Measurements from ENCODE around the gene PCNT. TPM values are rescaled to one million over a fixed set of nuclear protein-coding genes. Genes with fewer than 3 reads are reported as not detected.

The PCNT gene
- total and polyA plus RNA-seq, 2 of the 8 experiments (the other 6 are each of a cell fraction or from before 2014, with no cell fraction given), result 9.9 to 45.1 TPM

DNA sequence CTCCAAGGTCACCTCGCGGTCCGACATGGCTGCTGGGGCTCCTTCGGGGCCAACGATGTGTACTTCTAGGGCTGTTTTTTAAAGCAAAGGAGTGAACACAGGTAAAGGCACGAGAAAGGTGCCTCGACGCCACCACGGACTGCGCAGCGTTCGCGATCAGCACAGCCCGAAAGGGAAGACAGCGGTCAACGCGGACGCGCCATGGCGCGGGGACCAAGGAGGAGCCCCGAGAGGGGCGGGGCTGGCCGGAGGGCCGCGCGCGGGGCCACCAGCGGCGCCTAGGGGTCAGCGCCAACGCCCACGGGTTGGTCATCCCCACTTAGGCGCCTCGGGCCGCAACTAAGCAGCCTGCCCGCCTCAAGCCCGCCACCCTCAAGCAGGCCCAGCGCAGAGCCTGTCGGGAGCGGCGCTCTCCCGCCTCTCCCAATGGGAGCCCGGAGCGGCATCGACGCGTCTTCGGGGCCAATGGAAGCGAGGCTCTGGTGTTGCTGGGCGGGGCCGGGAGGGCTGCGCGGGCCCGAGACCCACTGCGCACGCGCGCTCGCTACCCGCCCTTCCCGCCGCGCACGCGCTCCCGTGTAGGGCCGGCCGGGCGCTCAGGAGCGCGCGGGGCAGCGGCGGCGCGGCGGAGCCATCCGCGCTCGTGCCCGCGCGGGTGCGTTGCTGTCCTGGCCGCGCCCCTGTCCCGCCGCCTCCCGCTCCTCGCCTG, 134.5 kb downstream of the PCNT start, which contains the start of gene DIP2A:
DIP2A (plus strand) TSS at position 577 of the 709 bp plus-strand sequence. CDS start 241 bp downstream, outside the sequence.
- peaks cover 1 to 6% of the 10 kb centered on the region in 2 experiments for H4K20me1 ChIP-seq (replicated peaks in 1 of 2; ENCODE audit: control insufficient read depth in 1 of 2, insufficient read depth in 2 of 2, low read length in 2 of 2)
- ChIA-PET CTCF (ENCODE audit: partially characterized antibody) (interaction anchor here (0.9 to 1.6 kb wide), 3 partner anchors 22 to 84 kb away, joined by 3 read pairs; no protein-coding TSS in a partner anchor), POLR2A (ENCODE audit: partially characterized antibody) (interaction anchor here (0.8 to 1.6 kb wide), 7 partner anchors 10 to 229 kb away, joined by 3 to 6 read pairs (median 3); no protein-coding TSS in a partner anchor)
- peak within 1 kb of the TSS; percentile 89 to 93 (median 90) for H3K4me3 ChIP-seq (ENCODE audit: extremely low read depth in 1 of 4, insufficient read depth in 2 of 4, low read depth in 3 of 4, low read length in 4 of 4)
- peaks cover 12% of the 10 kb centered on the region; the same call in 1 of the 2 replicates for H3K79me1 ChIP-seq (ENCODE audit: low read depth, low read length)
- peak within 1 kb of the TSS; percentile 89 for H2AK5ac ChIP-seq (ENCODE audit: low read depth, low read length)
- peak within 1 kb of the TSS; percentile 85 for H3K14ac ChIP-seq (ENCODE audit: insufficient read length)
- H3K36me3 ChIP-seq (ENCODE audit: control insufficient read depth in 2 of 4, insufficient read depth in 4 of 4, low read length in 3 of 4), result peaks cover 0 to 6% (median 3%) of the 10 kb centered on the region in 4 experiments; a peak in 3 of 8 replicates
- peak within 1 kb of the TSS; percentile 86 for H3K27ac ChIP-seq (ENCODE audit: low read depth, low read length)
- peak within 1 kb of the TSS; percentile 68 for H2BK12ac ChIP-seq (ENCODE audit: low read depth, low read length)
- DNase-seq (ENCODE audit: low read depth in 1 of 2, low spot score in 2 of 2) (peak; percentile 91 to 94), FAIRE-seq (no peak)
- H2BK120ac ChIP-seq (replicated peaks; ENCODE audit: low read depth, low read length), result peak within 1 kb of the TSS; percentile 24
- no peaks in the 10 kb centered on the region for H3K27me3 ChIP-seq (replicated peaks in 1 of 4; ENCODE audit: control insufficient read depth in 3 of 4, extremely low read depth in 1 of 4, insufficient read depth in 3 of 4, low read length in 3 of 4)
- H3K23me2 ChIP-seq (ENCODE audit: low read depth, low read length), result peaks cover 8% of the 10 kb centered on the region
- peak within 1 kb of the TSS; percentile 97 for H3K4ac ChIP-seq (replicated peaks; ENCODE audit: insufficient read length, low read depth, low read length)
- peak within 1 kb of the TSS; percentile 95 for H3K56ac ChIP-seq (replicated peaks; ENCODE audit: insufficient read length, low read depth, low read length)
- peak within 1 kb of the TSS; percentile 97 to 100 for H3K4me2 ChIP-seq (ENCODE audit: insufficient read depth in 1 of 2, low read depth in 2 of 2, low read length in 2 of 2)
- peak within 1 kb of the TSS; percentile 91 for H4K5ac ChIP-seq (ENCODE audit: insufficient read length, low read depth, low read length)
- no peak within 1 kb of the TSS; the same call in 1 of the 2 replicates for H2BK20ac ChIP-seq (ENCODE audit: low read length)
- H2BK5ac ChIP-seq (ENCODE audit: low read depth, low read length), result peak within 1 kb of the TSS; percentile 95
- peak within 1 kb of the TSS; percentile 71; the same call in 1 of the 2 replicates for H2AFZ ChIP-seq (ENCODE audit: low read length)
- WGBS, 2 experiments (ENCODE audit: extremely low coverage in 1 of 2, insufficient coverage in 1 of 2, insufficient read length in 1 of 2, insufficient replicate concordance in 2 of 2, low coverage in 1 of 2, low lambda C conversion rate in 2 of 2, missing lambda C conversion rate in 1 of 2), result 0% methylated on average over 9 of the region's 91 CpGs; no CpG with 5 or more reads in 1 of the 2 experiments
- H4K91ac ChIP-seq (replicated peaks; ENCODE audit: insufficient read length, low read length), result peak within 1 kb of the TSS; percentile 94
- no peaks in the 10 kb centered on the region for H3K9me3 ChIP-seq (ENCODE audit: insufficient read depth in 2 of 2, low read depth in 1 of 2, low read length in 1 of 2)
- H3K79me2 ChIP-seq (ENCODE audit: control insufficient read depth in 1 of 2, insufficient read depth in 2 of 2, low read length in 2 of 2), result peaks cover 0 to 55% of the 10 kb centered on the region in 2 experiments; a peak in 2 of 4 replicates
- H3K9ac ChIP-seq (replicated peaks in 1 of 4; ENCODE audit: extremely low read depth in 1 of 4, low read depth in 3 of 4, low read length in 3 of 4), result peak within 1 kb of the TSS; percentile 75 to 93 (median 88)
- H3K18ac ChIP-seq (ENCODE audit: extremely low read depth, low read length), result peak within 1 kb of the TSS; percentile 96
- H3K23ac ChIP-seq (ENCODE audit: insufficient read length), result no peak within 1 kb of the TSS
- H3K4me1 ChIP-seq (replicated peaks in 1 of 4; ENCODE audit: control insufficient read depth in 3 of 4, insufficient read depth in 4 of 4, low read length in 3 of 4), result peaks cover 0 to 6% (median 2%) of the 10 kb centered on the region in 4 experiments; a peak in 4 of 7 replicates
- H4K8ac ChIP-seq (ENCODE audit: extremely low read depth, insufficient read depth, low read length), result peak within 1 kb of the TSS; percentile 81
- peak within 1 kb of the TSS; percentile 83 for H2BK15ac ChIP-seq (ENCODE audit: low read length)
- TF ChIP-seq KDM5A (IDR thresholded peaks at IDR 0.05; ENCODE audit: low read length), result no peak
- peak; percentile 43; the same call in 1 of the 2 replicates for TF ChIP-seq SUZ12 (IDR thresholded peaks at IDR 0.05; ENCODE audit: low read length)
- TF ChIP-seq CTBP2 (IDR thresholded peaks at IDR 0.05; ENCODE audit: borderline replicate concordance, insufficient read depth, insufficient read length, low read length), result no peak
- TF ChIP-seq BACH1 (IDR thresholded peaks at IDR 0.05; ENCODE audit: low read length), result peak; percentile 57; the same call in 1 of the 2 replicates
- TF ChIP-seq ASH2L (IDR thresholded peaks at IDR 0.05; ENCODE audit: low read length), result peak; percentile 92
- no peak for TF ChIP-seq FOSL1 (IDR thresholded peaks at IDR 0.05; ENCODE audit: insufficient read depth, low read depth, low read length)
- no peak for TF ChIP-seq RNF2 (IDR thresholded peaks at IDR 0.05; ENCODE audit: borderline replicate concordance, low read depth, low read length, missing control alignments, poor library complexity, severe bottlenecking)
- TF ChIP-seq SIX5 (IDR thresholded peaks at IDR 0.05; ENCODE audit: low read depth, low read length), result no peak
- TF ChIP-seq POLR2A (IDR thresholded peaks at IDR 0.05; ENCODE audit: control extremely low read depth in 1 of 2, low read depth in 2 of 2, low read length in 2 of 2), result peak; percentile 77 to 90
- TF ChIP-seq GTF2F1 (IDR thresholded peaks at IDR 0.05; ENCODE audit: borderline replicate concordance, low read depth, low read length), result 0 out of 2 replicates have a peak, but pooled peaks have one; percentile 32
- no peak for TF ChIP-seq CHD2 (IDR thresholded peaks at IDR 0.05; ENCODE audit: low read length)
- no peak for TF ChIP-seq RXRA (IDR thresholded peaks at IDR 0.05; ENCODE audit: insufficient read depth, low read depth, low read length)
